Measurements from ENCODE around the gene KCNA10. TPM values are rescaled to one million over a fixed set of nuclear protein-coding genes. Genes with fewer than 3 reads are reported as not detected.

The KCNA10 gene
- total and polyA plus RNA-seq, 2 experiments from 2014 or later, result not detected

- no peak overlapping the region for H2AFZ ChIP-seq
- H4K20me1 ChIP-seq (replicated peaks; ENCODE audit: insufficient read depth), result no peaks in the 10 kb centered on the region
- no peak overlapping the region for H3K4me2 ChIP-seq
- H3K4me1 ChIP-seq (ENCODE audit: insufficient read depth), result 0 out of 2 replicates have a peak, but pooled peaks cover 6% of the 10 kb centered on the region
- no peaks in the 10 kb centered on the region for H3K79me2 ChIP-seq (replicated peaks; ENCODE audit: insufficient read depth)
- H3K27ac Mint-ChIP-seq, result no peak overlapping the region
- no peaks in the 10 kb centered on the region for H3K9me3 Mint-ChIP-seq
- no peak overlapping the region for H3K27ac ChIP-seq (ENCODE audit: low read depth)
- H3K9me2 ChIP-seq (ENCODE audit: insufficient read depth), result no peaks in the 10 kb centered on the region
- no peaks in the 10 kb centered on the region for H3F3A ChIP-seq (replicated peaks; ENCODE audit: low read depth)
- H3K4me3 ChIP-seq, result no peak overlapping the region
- no peaks in the 10 kb centered on the region; the same call in 2 of the 3 replicates for H3K36me3 Mint-ChIP-seq (ENCODE audit: low read depth)
- no peak overlapping the region for H3K4me3 Mint-ChIP-seq
- peaks cover 34% of the 10 kb centered on the region for H3K27me3 ChIP-seq (ENCODE audit: insufficient read depth)
- peaks cover 29% of the 10 kb centered on the region for H3K27me3 Mint-ChIP-seq (ENCODE audit: insufficient read depth, low read depth, poor library complexity)
- H3K4me1 Mint-ChIP-seq, result no peaks in the 10 kb centered on the region; the same call in 2 of the 3 replicates
- no peaks in the 10 kb centered on the region for H3K36me3 ChIP-seq (ENCODE audit: insufficient read depth)
- ATAC-seq (no peak), DNase-seq (ENCODE audit: low spot score) (no peak)
- TF ChIP-seq STAT1 (IDR thresholded peaks at IDR 0.05; ENCODE audit: unreplicated experiment) (no peak), EZH2 (IDR thresholded peaks at IDR 0.05; ENCODE audit: low read depth, unreplicated experiment) (no peak), POLR2AphosphoS5 (IDR thresholded peaks at IDR 0.05; ENCODE audit: low read depth) (no peak), NANOG (IDR thresholded peaks at IDR 0.05; ENCODE audit: borderline replicate concordance) (no peak), CREB1 (CRISPR knock-in tag; IDR thresholded peaks at IDR 0.05; ENCODE audit: low read depth) (no peak)
- TF ChIP-seq, protein P1, sequence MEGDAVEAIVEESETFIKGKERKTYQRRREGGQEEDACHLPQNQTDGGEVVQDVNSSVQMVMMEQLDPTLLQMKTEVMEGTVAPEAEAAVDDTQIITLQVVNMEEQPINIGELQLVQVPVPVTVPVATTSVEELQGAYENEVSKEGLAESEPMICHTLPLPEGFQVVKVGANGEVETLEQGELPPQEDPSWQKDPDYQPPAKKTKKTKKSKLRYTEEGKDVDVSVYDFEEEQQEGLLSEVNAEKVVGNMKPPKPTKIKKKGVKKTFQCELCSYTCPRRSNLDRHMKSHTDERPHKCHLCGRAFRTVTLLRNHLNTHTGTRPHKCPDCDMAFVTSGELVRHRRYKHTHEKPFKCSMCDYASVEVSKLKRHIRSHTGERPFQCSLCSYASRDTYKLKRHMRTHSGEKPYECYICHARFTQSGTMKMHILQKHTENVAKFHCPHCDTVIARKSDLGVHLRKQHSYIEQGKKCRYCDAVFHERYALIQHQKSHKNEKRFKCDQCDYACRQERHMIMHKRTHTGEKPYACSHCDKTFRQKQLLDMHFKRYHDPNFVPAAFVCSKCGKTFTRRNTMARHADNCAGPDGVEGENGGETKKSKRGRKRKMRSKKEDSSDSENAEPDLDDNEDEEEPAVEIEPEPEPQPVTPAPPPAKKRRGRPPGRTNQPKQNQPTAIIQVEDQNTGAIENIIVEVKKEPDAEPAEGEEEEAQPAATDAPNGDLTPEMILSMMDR (conservative IDR thresholded peaks at IDR 0.05; ENCODE audit: low read depth in 2 of 2), result no peak
Measured at GRCh38 chr1:110559157-110559556, 40.2 kb upstream of the KCNA10 start.

- Histone ChIP-seq H3F3A (replicated peaks; ENCODE audit: low read depth) (no peaks in the 10 kb centered on the region), H3K4me2 (no peak overlapping the region), H3K79me2 (replicated peaks; ENCODE audit: insufficient read depth) (no peaks in the 10 kb centered on the region), H3K9me2 (ENCODE audit: insufficient read depth) (no peaks in the 10 kb centered on the region), H2AFZ (no peak overlapping the region), H3K27me3 (ENCODE audit: insufficient read depth) (peaks cover 47% of the 10 kb centered on the region), H3K4me1 (ENCODE audit: insufficient read depth) (0 out of 2 replicates have a peak, but pooled peaks cover 6% of the 10 kb centered on the region), H3K27ac (ENCODE audit: low read depth) (no peak overlapping the region), H4K20me1 (replicated peaks; ENCODE audit: insufficient read depth) (no peaks in the 10 kb centered on the region), H3K4me3 (no peak overlapping the region), H3K36me3 (ENCODE audit: insufficient read depth) (no peaks in the 10 kb centered on the region)
- Mint-ChIP-seq H3K36me3 (ENCODE audit: low read depth) (no peaks in the 10 kb centered on the region; the same call in 2 of the 3 replicates), H3K27me3 (ENCODE audit: insufficient read depth, low read depth, poor library complexity) (peaks cover 26% of the 10 kb centered on the region), H3K27ac (no peak overlapping the region), H3K4me1 (no peaks in the 10 kb centered on the region; the same call in 2 of the 3 replicates), H3K9me3 (no peaks in the 10 kb centered on the region), H3K4me3 (no peak overlapping the region)
- DNase-seq (ENCODE audit: low spot score), result no peak
- ATAC-seq, result no peak
- TF ChIP-seq NANOG (IDR thresholded peaks at IDR 0.05; ENCODE audit: borderline replicate concordance) (no peak), ZNF331 (CRISPR knock-in tag; IDR thresholded peaks at IDR 0.05; ENCODE audit: low read depth) (no peak), CREB1 (CRISPR knock-in tag; IDR thresholded peaks at IDR 0.05; ENCODE audit: low read depth) (no peak), JUNB (IDR thresholded peaks at IDR 0.05; ENCODE audit: unreplicated experiment) (no peak), ETS1 (IDR thresholded peaks at IDR 0.05) (no peak)
- TF ChIP-seq, protein P2, sequence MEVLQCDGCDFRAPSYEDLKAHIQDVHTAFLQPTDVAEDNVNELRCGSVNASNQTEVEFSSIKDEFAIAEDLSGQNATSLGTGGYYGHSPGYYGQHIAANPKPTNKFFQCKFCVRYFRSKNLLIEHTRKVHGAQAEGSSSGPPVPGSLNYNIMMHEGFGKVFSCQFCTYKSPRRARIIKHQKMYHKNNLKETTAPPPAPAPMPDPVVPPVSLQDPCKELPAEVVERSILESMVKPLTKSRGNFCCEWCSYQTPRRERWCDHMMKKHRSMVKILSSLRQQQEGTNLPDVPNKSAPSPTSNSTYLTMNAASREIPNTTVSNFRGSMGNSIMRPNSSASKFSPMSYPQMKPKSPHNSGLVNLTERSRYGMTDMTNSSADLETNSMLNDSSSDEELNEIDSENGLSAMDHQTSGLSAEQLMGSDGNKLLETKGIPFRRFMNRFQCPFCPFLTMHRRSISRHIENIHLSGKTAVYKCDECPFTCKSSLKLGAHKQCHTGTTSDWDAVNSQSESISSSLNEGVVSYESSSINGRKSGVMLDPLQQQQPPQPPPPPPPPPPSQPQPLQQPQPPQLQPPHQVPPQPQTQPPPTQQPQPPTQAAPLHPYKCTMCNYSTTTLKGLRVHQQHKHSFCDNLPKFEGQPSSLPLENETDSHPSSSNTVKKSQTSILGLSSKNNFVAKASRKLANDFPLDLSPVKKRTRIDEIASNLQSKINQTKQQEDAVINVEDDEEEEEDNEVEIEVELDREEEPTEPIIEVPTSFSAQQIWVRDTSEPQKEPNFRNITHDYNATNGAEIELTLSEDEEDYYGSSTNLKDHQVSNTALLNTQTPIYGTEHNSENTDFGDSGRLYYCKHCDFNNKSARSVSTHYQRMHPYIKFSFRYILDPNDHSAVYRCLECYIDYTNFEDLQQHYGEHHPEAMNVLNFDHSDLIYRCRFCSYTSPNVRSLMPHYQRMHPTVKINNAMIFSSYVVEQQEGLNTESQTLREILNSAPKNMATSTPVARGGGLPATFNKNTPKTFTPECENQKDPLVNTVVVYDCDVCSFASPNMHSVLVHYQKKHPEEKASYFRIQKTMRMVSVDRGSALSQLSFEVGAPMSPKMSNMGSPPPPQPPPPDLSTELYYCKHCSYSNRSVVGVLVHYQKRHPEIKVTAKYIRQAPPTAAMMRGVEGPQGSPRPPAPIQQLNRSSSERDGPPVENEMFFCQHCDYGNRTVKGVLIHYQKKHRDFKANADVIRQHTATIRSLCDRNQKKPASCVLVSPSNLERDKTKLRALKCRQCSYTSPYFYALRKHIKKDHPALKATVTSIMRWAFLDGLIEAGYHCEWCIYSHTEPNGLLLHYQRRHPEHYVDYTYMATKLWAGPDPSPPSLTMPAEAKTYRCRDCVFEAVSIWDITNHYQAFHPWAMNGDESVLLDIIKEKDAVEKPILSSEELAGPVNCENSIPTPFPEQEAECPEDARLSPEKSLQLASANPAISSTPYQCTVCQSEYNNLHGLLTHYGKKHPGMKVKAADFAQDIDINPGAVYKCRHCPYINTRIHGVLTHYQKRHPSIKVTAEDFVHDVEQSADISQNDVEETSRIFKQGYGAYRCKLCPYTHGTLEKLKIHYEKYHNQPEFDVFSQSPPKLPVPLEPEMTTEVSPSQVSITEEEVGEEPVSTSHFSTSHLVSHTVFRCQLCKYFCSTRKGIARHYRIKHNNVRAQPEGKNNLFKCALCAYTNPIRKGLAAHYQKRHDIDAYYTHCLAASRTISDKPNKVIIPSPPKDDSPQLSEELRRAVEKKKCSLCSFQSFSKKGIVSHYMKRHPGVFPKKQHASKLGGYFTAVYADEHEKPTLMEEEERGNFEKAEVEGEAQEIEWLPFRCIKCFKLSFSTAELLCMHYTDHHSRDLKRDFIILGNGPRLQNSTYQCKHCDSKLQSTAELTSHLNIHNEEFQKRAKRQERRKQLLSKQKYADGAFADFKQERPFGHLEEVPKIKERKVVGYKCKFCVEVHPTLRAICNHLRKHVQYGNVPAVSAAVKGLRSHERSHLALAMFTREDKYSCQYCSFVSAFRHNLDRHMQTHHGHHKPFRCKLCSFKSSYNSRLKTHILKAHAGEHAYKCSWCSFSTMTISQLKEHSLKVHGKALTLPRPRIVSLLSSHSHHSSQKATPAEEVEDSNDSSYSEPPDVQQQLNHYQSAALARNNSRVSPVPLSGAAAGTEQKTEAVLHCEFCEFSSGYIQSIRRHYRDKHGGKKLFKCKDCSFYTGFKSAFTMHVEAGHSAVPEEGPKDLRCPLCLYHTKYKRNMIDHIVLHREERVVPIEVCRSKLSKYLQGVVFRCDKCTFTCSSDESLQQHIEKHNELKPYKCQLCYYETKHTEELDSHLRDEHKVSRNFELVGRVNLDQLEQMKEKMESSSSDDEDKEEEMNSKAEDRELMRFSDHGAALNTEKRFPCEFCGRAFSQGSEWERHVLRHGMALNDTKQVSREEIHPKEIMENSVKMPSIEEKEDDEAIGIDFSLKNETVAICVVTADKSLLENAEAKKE (CRISPR knock-in tag; IDR thresholded peaks at IDR 0.05), result no peak
- TF ChIP-seq, protein P1 (conservative IDR thresholded peaks at IDR 0.05; ENCODE audit: low read depth in 2 of 2), result no peak
Measured at GRCh38 chr1:110557481-110557880, 38.5 kb upstream of the KCNA10 start.
